Fibroblast of villous mesenchyme (primary cell): ENCODE measurements around the gene ZFP62. TPM values are rescaled to one million over a fixed set of nuclear protein-coding genes. Genes with fewer than 3 reads are reported as not detected.
A peak's percentile ranks its signal among the peaks of the same experiment; 100 is the strongest.
"Not testable (repeated sequence)": the region's sequence is repeated elsewhere in the genome, so short reads cannot be mapped to it uniquely, and the experiment has no call there.

Source experiments
- DNase-seq: peaks from one replicate; pipeline ENCODE4 v3.0.0-alpha.2; 2010; ENCODE audit warnings: low read depth
- H3K4me3 ChIP-seq: 2 replicates; pipeline ENCODE4 v1.5.1; 2011; ENCODE audit warnings: low read depth, mild to moderate bottlenecking, low read length
- total RNA-seq: library from RNA; depleted of rRNA; stranded (reverse); fragments of >200 nt; gene quantifications from 2 replicates; pipeline ENCODE4 v1.2.3, GENCODE V29; 2012
- TF ChIP-seq, protein P1 (sequence below): IDR thresholded peaks from 2 replicates; pipeline ENCODE4 v1.5.1; 2012; ENCODE audit warnings: low read depth, mild to moderate bottlenecking, low read length; ENCODE audit not compliant: insufficient read depth

The ZFP62 gene
- total RNA-seq, 1 donor = 12.5 TPM

DNA sequence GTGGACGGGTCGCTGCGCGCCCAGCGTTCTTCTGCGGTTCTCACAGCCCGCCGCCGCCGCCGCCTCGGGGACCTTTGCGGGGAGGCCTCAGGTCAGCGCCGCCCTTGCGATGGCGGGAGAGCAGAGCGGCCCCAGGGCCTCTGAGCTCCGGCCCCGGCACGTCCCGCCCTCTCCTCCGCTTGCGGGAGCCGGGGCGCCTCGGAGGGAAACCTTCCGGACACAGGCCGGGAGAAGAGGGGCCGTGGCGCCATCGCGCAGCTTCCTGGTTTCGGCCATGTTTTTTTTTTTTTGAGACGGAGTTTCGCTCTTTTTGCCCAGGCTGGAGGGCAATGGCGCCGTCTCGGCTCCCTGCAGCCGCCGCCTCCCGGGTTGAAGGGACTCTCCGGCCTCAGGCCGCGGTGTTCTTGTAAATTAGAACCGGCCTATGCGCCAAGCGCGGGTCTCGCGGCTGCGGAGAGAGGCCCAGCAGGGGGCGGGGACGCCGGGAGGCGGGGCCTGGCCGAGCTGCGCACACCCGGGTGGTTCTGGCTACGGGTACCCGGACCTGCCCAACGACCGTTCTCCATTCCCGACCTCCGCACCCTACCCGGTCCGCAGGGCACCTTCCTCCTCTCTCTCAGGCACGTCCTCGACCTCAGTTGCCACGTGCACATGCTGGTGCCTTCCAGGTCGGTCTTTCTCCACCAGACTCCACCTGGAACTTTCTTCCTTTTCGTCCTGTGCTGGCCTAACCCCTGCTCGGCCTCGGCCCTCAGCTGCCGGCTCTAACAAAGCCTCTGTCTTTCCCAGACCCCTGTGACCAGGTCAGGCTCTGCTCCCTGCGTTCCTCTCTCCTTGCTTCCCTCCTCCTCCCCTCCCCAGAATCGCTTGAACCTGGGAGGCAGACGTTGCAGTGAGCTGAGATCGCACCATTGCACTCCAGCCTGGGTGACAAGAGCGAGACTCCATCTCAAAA lies 29.7 kb downstream of the ZFP62 start:
- TF ChIP-seq, protein P1, sequence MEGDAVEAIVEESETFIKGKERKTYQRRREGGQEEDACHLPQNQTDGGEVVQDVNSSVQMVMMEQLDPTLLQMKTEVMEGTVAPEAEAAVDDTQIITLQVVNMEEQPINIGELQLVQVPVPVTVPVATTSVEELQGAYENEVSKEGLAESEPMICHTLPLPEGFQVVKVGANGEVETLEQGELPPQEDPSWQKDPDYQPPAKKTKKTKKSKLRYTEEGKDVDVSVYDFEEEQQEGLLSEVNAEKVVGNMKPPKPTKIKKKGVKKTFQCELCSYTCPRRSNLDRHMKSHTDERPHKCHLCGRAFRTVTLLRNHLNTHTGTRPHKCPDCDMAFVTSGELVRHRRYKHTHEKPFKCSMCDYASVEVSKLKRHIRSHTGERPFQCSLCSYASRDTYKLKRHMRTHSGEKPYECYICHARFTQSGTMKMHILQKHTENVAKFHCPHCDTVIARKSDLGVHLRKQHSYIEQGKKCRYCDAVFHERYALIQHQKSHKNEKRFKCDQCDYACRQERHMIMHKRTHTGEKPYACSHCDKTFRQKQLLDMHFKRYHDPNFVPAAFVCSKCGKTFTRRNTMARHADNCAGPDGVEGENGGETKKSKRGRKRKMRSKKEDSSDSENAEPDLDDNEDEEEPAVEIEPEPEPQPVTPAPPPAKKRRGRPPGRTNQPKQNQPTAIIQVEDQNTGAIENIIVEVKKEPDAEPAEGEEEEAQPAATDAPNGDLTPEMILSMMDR = peak; percentile 27
- peak; percentile 77 for DNase-seq
- peak overlapping the region; percentile 80 for H3K4me3 ChIP-seq

DNA sequence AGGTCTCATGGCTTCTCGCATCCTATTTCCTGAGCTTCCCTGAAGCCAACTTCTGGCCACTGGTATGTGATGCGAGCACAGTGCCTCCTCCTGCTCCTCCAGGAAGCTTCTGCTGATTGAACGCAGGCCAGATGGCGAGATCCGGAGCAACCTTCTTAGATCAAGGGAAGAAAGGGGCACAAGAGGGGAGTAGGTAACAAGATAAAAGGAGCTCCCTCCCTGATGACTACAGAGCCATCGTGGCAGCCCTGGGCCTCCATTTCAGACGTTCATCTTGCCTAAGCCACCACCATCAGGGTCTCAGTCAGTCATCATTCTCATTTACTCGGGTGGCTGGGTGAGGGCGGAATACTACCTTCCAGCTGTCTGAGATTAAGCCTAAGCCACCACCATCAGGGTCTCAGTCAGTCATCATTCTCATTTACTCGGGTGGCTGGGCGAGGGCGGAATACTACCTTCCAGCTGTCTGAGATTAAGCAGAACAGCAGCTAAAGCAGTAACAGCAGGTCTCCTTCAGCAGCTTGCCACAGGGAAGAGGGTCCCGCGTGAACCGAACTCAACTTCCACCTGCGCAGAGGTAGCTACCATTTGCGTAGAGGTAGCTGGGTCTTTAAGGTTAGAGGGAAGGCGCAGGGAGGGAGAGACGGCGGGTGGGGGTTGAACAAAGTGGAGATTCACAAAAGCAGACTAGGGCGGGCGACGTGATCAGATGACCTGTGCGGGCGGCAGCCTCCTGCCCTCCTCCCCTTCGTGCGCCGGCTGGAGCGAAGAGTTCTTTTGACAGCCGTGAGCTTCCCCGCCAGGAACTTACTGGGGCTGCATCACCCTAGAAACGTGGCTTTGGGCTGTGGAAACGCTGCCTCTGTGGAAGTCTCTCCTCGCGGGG lies 30.6 kb downstream of the ZFP62 start:
- no peak for DNase-seq
- peak overlapping the region; percentile 80 for H3K4me3 ChIP-seq
- TF ChIP-seq, protein P1 = no peak

DNA sequence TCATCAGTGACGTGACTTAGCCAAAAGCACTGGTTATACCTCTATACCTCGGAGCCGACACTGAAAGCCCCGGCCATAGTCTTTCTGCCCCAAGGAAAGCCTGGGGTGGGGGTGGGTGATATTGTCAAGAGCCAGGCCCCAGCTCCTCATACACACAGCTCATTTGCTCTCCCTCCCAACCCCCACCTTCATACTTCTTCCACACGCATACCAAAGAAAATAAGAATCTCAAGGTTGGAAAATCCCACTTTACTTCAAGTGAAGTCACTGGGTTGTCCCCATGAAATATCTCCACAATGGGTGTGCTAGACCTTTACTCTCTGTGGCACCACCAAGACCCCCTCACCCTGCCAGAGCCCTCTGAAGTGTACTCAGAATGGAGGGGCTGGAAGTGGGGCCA lies 31.4 kb downstream of the ZFP62 start:
- TF ChIP-seq, protein P1 = no peak
- no peak for DNase-seq
- H3K4me3 ChIP-seq = peak overlapping the region; percentile 80

DNA sequence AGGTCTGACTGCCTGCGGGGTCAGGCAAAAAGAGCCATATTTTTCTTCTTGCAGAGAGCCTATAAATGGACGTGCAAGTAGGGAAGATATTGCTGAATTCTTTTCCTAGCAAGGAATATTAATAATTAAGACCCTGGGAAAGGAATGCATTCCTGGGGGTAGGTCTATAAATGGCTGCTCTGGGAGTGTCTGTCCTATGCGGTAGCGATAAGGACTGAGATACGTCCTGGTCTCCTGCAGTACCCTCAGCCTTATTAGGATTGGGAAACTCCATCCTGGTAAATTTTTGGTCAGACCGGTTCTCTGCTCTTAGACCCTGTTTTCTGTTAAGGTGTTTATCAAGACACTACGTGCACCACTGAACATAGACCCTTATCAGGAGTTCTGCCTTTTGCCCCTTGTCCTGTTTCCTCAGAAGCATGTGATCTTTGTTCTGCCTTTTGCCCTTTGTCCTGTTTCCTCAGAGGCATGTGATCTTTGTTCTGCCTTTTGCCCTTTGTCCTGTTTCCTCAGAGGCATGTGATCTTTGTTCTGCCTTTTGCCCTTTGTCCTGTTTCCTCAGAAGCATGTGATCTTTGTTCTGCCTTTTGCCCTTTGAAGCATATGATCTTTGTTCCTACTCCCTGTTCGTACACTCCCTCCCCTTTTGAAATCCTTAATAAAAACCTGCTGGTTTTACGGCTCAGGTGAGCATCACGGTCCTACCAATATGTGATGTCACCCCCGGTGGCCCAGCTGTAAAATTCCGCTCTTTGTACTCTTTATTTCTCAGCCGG lies 32.1 kb downstream of the ZFP62 start:
- H3K4me3 ChIP-seq, DNase-seq: not testable (repeated sequence)

DNA sequence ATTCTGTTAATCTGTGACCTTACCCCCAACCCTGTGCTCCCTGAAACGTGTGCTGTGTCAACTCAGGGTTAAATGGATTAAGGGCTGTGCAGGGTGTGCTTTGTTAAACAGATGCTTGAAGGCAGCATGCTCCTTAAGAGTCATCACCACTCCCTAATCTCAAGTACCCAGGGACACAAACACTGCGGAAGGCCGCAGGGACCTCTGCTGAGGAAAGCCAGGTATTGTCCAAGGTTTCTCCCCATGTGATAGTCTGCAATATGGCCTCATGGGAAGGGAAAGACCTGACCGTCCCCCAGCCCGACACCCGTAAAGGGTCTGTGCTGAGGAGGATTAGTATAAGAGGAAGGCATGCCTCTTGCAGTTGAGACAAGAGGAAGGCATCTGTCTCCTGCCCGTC lies 33.7 kb downstream of the ZFP62 start:
- H3K4me3 ChIP-seq, DNase-seq: not testable (repeated sequence)

DNA sequence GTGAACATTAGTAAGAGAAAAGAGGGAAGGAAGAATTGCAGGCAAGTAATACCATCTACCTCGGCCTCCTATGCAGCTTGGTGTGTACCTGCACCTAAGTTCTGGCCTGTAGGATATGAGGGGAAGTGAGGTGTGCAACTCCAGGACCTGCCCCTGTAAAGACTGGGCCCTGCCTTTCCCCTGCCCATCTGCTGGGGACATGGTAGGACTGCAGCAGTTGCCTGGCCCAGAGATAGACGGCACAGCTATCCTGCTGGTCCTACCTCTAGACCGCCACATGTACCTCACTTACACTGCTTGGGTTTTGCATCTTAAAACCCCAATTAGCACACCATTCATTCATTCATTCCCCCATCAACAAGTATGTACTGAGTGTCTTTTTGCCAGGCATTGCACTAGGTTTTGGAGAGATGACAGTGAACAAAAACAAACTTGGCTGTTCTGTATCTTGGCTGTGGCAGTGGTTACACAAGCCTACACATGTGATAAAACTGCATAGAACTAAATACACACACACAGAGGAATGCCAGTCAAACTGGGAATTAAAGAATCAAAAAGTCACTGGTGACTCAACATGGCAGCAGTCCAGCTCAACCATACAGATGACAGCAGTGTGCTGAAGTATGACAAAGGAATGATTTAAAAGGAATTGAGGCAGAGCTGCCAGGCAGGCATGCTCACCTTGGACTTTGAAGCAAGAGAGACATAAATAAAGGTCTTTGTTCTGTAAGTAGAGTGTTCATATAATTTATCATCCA lies 35.1 kb downstream of the ZFP62 start:
- DNase-seq = peak; percentile 47
- TF ChIP-seq, protein P1 = no peak
- no peak overlapping the region for H3K4me3 ChIP-seq
